ENCODE data around the gene TMEM18.
"Not testable (repeated sequence)": the region's sequence is repeated elsewhere in the genome, so short reads cannot be mapped to it uniquely, and the experiment has no call there.

Gene TMEM18

DNA sequence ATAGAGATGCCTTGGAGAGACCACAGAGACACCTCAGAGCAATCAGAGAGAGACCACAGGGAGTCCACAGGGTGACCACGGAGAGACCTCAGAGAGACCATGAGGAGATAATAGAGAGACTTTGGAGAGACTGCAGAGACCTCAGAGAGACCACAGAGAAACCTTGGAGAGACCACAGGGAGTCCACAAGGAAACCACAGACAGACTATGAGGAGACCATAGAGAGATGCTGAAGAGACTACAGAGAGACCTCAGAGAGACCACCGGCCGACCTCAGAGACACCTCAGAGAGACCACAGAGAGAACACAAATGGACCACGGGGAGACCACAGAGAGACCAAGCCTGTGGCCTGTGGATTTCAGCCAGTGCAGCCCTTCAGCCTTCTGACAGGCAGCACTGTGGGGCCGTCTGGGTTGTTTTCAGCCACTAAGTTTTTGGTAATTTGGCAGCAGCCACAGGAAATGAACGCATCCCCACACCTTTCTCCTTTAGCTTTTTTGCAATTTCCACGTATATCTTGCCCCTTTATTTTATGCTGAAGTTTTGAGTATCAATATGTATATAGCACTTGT, 11.4 kb upstream of the TMEM18 start:
- Histone ChIP-seq H3K27ac (ENCODE audit: low read depth, low read length) (no peak overlapping the region), H3K18ac (ENCODE audit: low read length) (no peak overlapping the region), H3K27me3 (ENCODE audit: insufficient read depth, low read length, poor library complexity) (no peaks in the 10 kb centered on the region), H3K4me3 (ENCODE audit: low read length) (no peak overlapping the region), H3K4ac (ENCODE audit: low read depth, low read length) (no peak overlapping the region), H3K9ac (ENCODE audit: low read length) (no peak overlapping the region), H3K79me2 (ENCODE audit: control insufficient read depth, insufficient read depth, low read length) (no peaks in the 10 kb centered on the region), H3K36me3 (ENCODE audit: control insufficient read depth, insufficient read depth, low read length) (no peaks in the 10 kb centered on the region), H3K23ac (ENCODE audit: low read length) (no peak overlapping the region), H4K8ac (ENCODE audit: low read depth, low read length) (no peak overlapping the region), H2AK5ac (ENCODE audit: low read length) (no peak overlapping the region), H4K5ac (ENCODE audit: low read length) (no peak overlapping the region), H3K4me1 (ENCODE audit: control insufficient read depth, low read depth, low read length) (no peaks in the 10 kb centered on the region), H2BK120ac (ENCODE audit: low read depth, low read length) (no peak overlapping the region), H3K56ac (ENCODE audit: low read length) (no peak overlapping the region), H2BK5ac (ENCODE audit: low read length) (no peak overlapping the region), H3K79me1 (ENCODE audit: low read length) (no peaks in the 10 kb centered on the region), H2BK15ac (replicated peaks; ENCODE audit: low read depth) (no peak overlapping the region), H3K4me2 (ENCODE audit: low read length) (no peak overlapping the region)
- no CpG with 5 or more reads among the region's 7 CpGs for WGBS (ENCODE audit: extremely low coverage, insufficient coverage, low lambda C conversion rate)
- no peak for DNase-seq

DNA sequence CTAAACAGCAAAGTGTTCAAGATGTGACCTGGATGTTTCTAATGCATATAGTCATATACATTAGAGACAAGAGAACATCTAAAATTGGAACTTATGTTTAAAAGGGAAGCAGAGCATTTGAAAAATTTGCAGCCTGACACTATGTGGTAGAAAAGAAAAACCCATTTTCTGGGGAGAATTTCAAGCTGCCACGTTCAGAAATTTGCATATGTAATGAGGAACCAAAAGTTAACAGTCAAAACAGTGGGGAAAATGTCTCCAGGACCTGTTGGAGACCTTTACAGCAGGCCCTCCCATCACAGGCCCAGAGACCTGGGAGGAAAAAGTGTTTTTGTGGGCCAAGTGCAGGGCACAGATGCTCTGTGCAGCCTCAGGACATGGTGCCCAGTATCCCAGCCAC, 8.2 kb upstream of the TMEM18 start:
- Histone ChIP-seq H3K27ac (ENCODE audit: low read depth, low read length) (no peak overlapping the region), H3K9ac (ENCODE audit: low read length) (no peak overlapping the region), H3K4me2 (ENCODE audit: low read length) (no peak overlapping the region), H3K4me3 (ENCODE audit: low read length) (no peak overlapping the region), H2AK5ac (ENCODE audit: low read length) (no peak overlapping the region), H3K79me1 (ENCODE audit: low read length) (no peaks in the 10 kb centered on the region), H2BK120ac (ENCODE audit: low read depth, low read length) (no peak overlapping the region), H3K36me3 (ENCODE audit: control insufficient read depth, insufficient read depth, low read length) (no peaks in the 10 kb centered on the region), H3K4ac (ENCODE audit: low read depth, low read length) (no peak overlapping the region), H4K8ac (ENCODE audit: low read depth, low read length) (no peak overlapping the region), H3K23ac (ENCODE audit: low read length) (no peak overlapping the region), H3K18ac (ENCODE audit: low read length) (no peak overlapping the region), H4K5ac (ENCODE audit: low read length) (no peak overlapping the region), H3K56ac (ENCODE audit: low read length) (no peak overlapping the region), H3K4me1 (ENCODE audit: control insufficient read depth, low read depth, low read length) (no peaks in the 10 kb centered on the region), H2BK15ac (replicated peaks; ENCODE audit: low read depth) (no peak overlapping the region), H3K27me3 (ENCODE audit: insufficient read depth, low read length, poor library complexity) (no peaks in the 10 kb centered on the region), H3K79me2 (ENCODE audit: control insufficient read depth, insufficient read depth, low read length) (no peaks in the 10 kb centered on the region), H2BK5ac (ENCODE audit: low read length) (no peak overlapping the region)
- no peak for DNase-seq
- no CpG with 5 or more reads among the region's 1 CpG for WGBS (ENCODE audit: extremely low coverage, insufficient coverage, low lambda C conversion rate)

DNA sequence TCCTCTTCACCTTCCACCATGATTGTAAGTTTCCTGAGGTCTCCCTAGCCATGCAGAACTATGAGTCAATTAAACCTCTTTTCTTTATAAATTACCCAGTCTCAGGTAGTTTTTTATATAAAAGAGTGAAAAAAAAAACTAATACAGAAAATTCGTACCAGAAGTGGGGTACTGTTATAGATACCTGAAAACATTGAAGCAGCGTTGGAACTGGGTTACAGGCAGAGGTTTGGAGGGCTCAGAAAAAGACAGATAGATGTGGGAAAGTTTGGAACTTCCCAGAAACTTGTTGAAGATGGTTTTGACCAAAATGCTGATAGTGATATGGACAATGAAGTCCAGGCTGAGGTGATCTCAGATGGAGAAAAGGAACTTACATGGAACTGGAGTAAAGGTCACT, 7.7 kb upstream of the TMEM18 start:
- H3K18ac ChIP-seq (ENCODE audit: low read length); H4K5ac ChIP-seq (ENCODE audit: low read length); DNase-seq; H2AK5ac ChIP-seq (ENCODE audit: low read length); H3K79me1 ChIP-seq (ENCODE audit: low read length); H3K36me3 ChIP-seq (ENCODE audit: control insufficient read depth, insufficient read depth, low read length); H3K23ac ChIP-seq (ENCODE audit: low read length); H2BK5ac ChIP-seq (ENCODE audit: low read length); H3K4me2 ChIP-seq (ENCODE audit: low read length); H3K4me1 ChIP-seq (ENCODE audit: control insufficient read depth, low read depth, low read length); H3K27ac ChIP-seq (ENCODE audit: low read depth, low read length); H2BK15ac ChIP-seq (replicated peaks; ENCODE audit: low read depth); H3K56ac ChIP-seq (ENCODE audit: low read length); H3K9ac ChIP-seq (ENCODE audit: low read length); H3K79me2 ChIP-seq (ENCODE audit: control insufficient read depth, insufficient read depth, low read length); H3K4me3 ChIP-seq (ENCODE audit: low read length); H2BK120ac ChIP-seq (ENCODE audit: low read depth, low read length); H4K8ac ChIP-seq (ENCODE audit: low read depth, low read length); H3K27me3 ChIP-seq (ENCODE audit: insufficient read depth, low read length, poor library complexity); H3K4ac ChIP-seq (ENCODE audit: low read depth, low read length): not testable (repeated sequence)
- WGBS (ENCODE audit: extremely low coverage, insufficient coverage, low lambda C conversion rate), result no CpG with 5 or more reads among the region's 2 CpGs

- DNase-seq, result no peak
- Histone ChIP-seq H2BK5ac (ENCODE audit: low read length) (no peak overlapping the region), H3K79me1 (ENCODE audit: low read length) (no peaks in the 10 kb centered on the region), H2AK5ac (ENCODE audit: low read length) (no peak overlapping the region), H3K4me1 (ENCODE audit: control insufficient read depth, low read depth, low read length) (no peaks in the 10 kb centered on the region), H3K9ac (ENCODE audit: low read length) (no peak overlapping the region), H4K5ac (ENCODE audit: low read length) (no peak overlapping the region), H3K79me2 (ENCODE audit: control insufficient read depth, insufficient read depth, low read length) (no peaks in the 10 kb centered on the region), H3K4ac (ENCODE audit: low read depth, low read length) (no peak overlapping the region), H2BK15ac (replicated peaks; ENCODE audit: low read depth) (no peak overlapping the region), H2BK120ac (ENCODE audit: low read depth, low read length) (no peak overlapping the region), H3K36me3 (ENCODE audit: control insufficient read depth, insufficient read depth, low read length) (no peaks in the 10 kb centered on the region), H3K4me2 (ENCODE audit: low read length) (no peak overlapping the region), H3K56ac (ENCODE audit: low read length) (no peak overlapping the region), H4K8ac (ENCODE audit: low read depth, low read length) (no peak overlapping the region), H3K4me3 (ENCODE audit: low read length) (no peak overlapping the region), H3K23ac (ENCODE audit: low read length) (no peak overlapping the region), H3K27ac (ENCODE audit: low read depth, low read length) (no peak overlapping the region), H3K18ac (ENCODE audit: low read length) (no peak overlapping the region), H3K27me3 (ENCODE audit: insufficient read depth, low read length, poor library complexity) (no peaks in the 10 kb centered on the region)
Observed at GRCh38 chr2:682226-682625, 5.0 kb upstream of the TMEM18 start.

DNA sequence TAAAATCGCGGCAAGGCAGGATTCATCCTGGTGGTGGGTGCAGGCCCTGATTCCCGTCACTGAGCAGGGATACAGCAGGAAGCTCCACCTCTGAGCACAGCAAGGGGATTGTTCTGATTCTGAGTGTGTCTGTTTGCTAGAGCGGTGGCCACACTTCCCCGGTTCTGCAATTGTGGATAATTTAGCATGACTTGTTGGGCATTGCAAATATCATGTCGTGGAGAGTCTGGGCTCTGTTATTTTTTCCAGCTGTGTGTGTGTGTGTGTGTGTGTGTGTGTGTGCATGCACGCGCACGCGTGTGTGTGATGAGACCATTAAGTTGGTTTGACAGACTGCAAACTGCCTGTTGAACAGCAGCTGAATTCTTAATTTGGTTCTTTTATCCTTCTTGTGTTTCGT, 4.1 kb upstream of the TMEM18 start:
- Histone ChIP-seq H2BK120ac (ENCODE audit: low read depth, low read length) (no peak overlapping the region), H3K23ac (ENCODE audit: low read length) (no peak overlapping the region), H3K9ac (ENCODE audit: low read length) (no peak overlapping the region), H4K5ac (ENCODE audit: low read length) (no peak overlapping the region), H3K4me2 (ENCODE audit: low read length) (no peak overlapping the region), H2BK5ac (ENCODE audit: low read length) (no peak overlapping the region), H3K27ac (ENCODE audit: low read depth, low read length) (no peak overlapping the region), H3K79me1 (ENCODE audit: low read length) (no peaks in the 10 kb centered on the region), H3K4me3 (ENCODE audit: low read length) (no peak overlapping the region), H3K56ac (ENCODE audit: low read length) (no peak overlapping the region), H3K4ac (ENCODE audit: low read depth, low read length) (no peak overlapping the region), H3K4me1 (ENCODE audit: control insufficient read depth, low read depth, low read length) (no peaks in the 10 kb centered on the region), H3K27me3 (ENCODE audit: insufficient read depth, low read length, poor library complexity) (no peaks in the 10 kb centered on the region), H2BK15ac (replicated peaks; ENCODE audit: low read depth) (no peak overlapping the region), H4K8ac (ENCODE audit: low read depth, low read length) (no peak overlapping the region), H3K36me3 (ENCODE audit: control insufficient read depth, insufficient read depth, low read length) (no peaks in the 10 kb centered on the region), H2AK5ac (ENCODE audit: low read length) (no peak overlapping the region), H3K18ac (ENCODE audit: low read length) (no peak overlapping the region), H3K79me2 (ENCODE audit: control insufficient read depth, insufficient read depth, low read length) (no peaks in the 10 kb centered on the region)
- DNase-seq, result no peak
- no CpG with 5 or more reads among the region's 11 CpGs for WGBS (ENCODE audit: extremely low coverage, insufficient coverage, low lambda C conversion rate)

- Histone ChIP-seq H2AK5ac (ENCODE audit: low read length) (no peak overlapping the region), H2BK15ac (replicated peaks; ENCODE audit: low read depth) (no peak overlapping the region), H3K27me3 (ENCODE audit: insufficient read depth, low read length, poor library complexity) (no peaks in the 10 kb centered on the region), H4K8ac (ENCODE audit: low read depth, low read length) (no peak overlapping the region), H3K9ac (ENCODE audit: low read length) (no peak overlapping the region), H4K5ac (ENCODE audit: low read length) (no peak overlapping the region), H2BK120ac (ENCODE audit: low read depth, low read length) (no peak overlapping the region), H3K36me3 (ENCODE audit: control insufficient read depth, insufficient read depth, low read length) (no peaks in the 10 kb centered on the region), H3K79me2 (ENCODE audit: control insufficient read depth, insufficient read depth, low read length) (peaks cover 4% of the 10 kb centered on the region), H3K4me1 (ENCODE audit: control insufficient read depth, low read depth, low read length) (peaks cover 3% of the 10 kb centered on the region), H3K4me2 (ENCODE audit: low read length) (no peak overlapping the region), H3K27ac (ENCODE audit: low read depth, low read length) (no peak overlapping the region), H3K79me1 (ENCODE audit: low read length) (peaks cover 2% of the 10 kb centered on the region), H3K56ac (ENCODE audit: low read length) (no peak overlapping the region), H3K4me3 (ENCODE audit: low read length) (no peak overlapping the region), H3K23ac (ENCODE audit: low read length) (no peak overlapping the region), H3K4ac (ENCODE audit: low read depth, low read length) (no peak overlapping the region), H2BK5ac (ENCODE audit: low read length) (no peak overlapping the region), H3K18ac (ENCODE audit: low read length) (no peak overlapping the region)
- WGBS (ENCODE audit: extremely low coverage, insufficient coverage, low lambda C conversion rate), result no CpG with 5 or more reads among the region's 8 CpGs
- DNase-seq, result no peak
Observed at GRCh38 chr2:680496-680895, 3.3 kb upstream of the TMEM18 start.
